HepG2 (cell line): ENCODE results near the gene CCDC142. TPM values are rescaled to one million over a fixed set of nuclear protein-coding genes. Genes with fewer than 3 reads are reported as not detected.
A peak's percentile ranks its signal among the peaks of the same experiment; 100 is the strongest.

Experiments
- AKAP8 ChIP-seq: sonication (generic); formaldehyde crosslinking; IDR thresholded peaks from 2 replicates; pipeline ENCODE4 v1.5.1; 2020; ENCODE audit warnings: mild to moderate bottlenecking, missing genetic modification reagents
- CEBPB ChIP-seq: IDR thresholded peaks from 2 replicates; pipeline ENCODE4 v1.6.1; 2011; ENCODE audit warnings: low read depth, low read length, improper control_type of control experiment, borderline replicate concordance
- CHD2 ChIP-seq: IDR thresholded peaks from 2 replicates; pipeline ENCODE4 v1.6.1; 2011; ENCODE audit warnings: low read depth, low read length, improper control_type of control experiment
- ISL2 ChIP-seq: sonication (generic); formaldehyde crosslinking; IDR thresholded peaks from 2 replicates; pipeline ENCODE4 v1.5.0; 2020; ENCODE audit warnings: missing genetic modification reagents
- KAT8 ChIP-seq: IDR thresholded peaks from 2 replicates; pipeline ENCODE4 v1.6.1; 2016; ENCODE audit warnings: missing genetic modification reagents, missing compliant biosample characterization
- NRL ChIP-seq: sonication (generic); formaldehyde crosslinking; IDR thresholded peaks from 2 replicates; pipeline ENCODE4 v1.5.0; 2020; ENCODE audit warnings: missing genetic modification reagents, mild to moderate bottlenecking, moderate library complexity, borderline replicate concordance
- REXO4 ChIP-seq: sonication (generic); formaldehyde crosslinking; IDR thresholded peaks from 2 replicates; pipeline ENCODE4 v1.8.0; 2022; ENCODE audit warnings: missing genetic modification reagents, mild to moderate bottlenecking, borderline replicate concordance
- SCMH1 ChIP-seq: sonication (generic); formaldehyde crosslinking; IDR thresholded peaks from 2 replicates; pipeline ENCODE4 v1.9.0; 2021; ENCODE audit warnings: missing genetic modification reagents, mild to moderate bottlenecking, borderline replicate concordance
- XBP1 ChIP-seq: sonication (generic); formaldehyde crosslinking; IDR thresholded peaks from 2 replicates; pipeline ENCODE4 v1.5.0; 2020; ENCODE audit warnings: missing genetic modification reagents
- ZFP37 ChIP-seq: sonication (generic); formaldehyde crosslinking; IDR thresholded peaks from 2 replicates; pipeline ENCODE4 v1.4.0; 2020; ENCODE audit warnings: missing genetic modification reagents, borderline replicate concordance
- ZFP41 ChIP-seq: sonication (generic); formaldehyde crosslinking; IDR thresholded peaks from 2 replicates; pipeline ENCODE4 v1.4.0; 2020; ENCODE audit warnings: mild to moderate bottlenecking, missing genetic modification reagents, borderline replicate concordance
- ZNF10 ChIP-seq: sonication (generic); formaldehyde crosslinking; IDR thresholded peaks from 2 replicates; pipeline ENCODE4 v1.4.0; 2020; ENCODE audit warnings: mild to moderate bottlenecking, low read depth, missing genetic modification reagents, borderline replicate concordance
- polyA plus RNA-seq, 8 experiments: library from polyadenylated mRNA; depleted of rRNA in 3 of 8; stranded (reverse) in 7 of 8; unstranded in 1 of 8; fragments of >200 nt; fragmentation: Illumina TruSeq in 4 of 8; extraction: Trizol in 4 of 8; gene quantifications; 2 replicates each; pipeline versions ENCODE4 v1.2.1 to v1.2.3, GENCODE V29; 2011 to 2016; ENCODE audit warnings: low read depth in 4 of 8, missing spikeins in 1 of 8, mixed read lengths in 1 of 8; ENCODE audit not compliant: insufficient read depth in 1 of 8
- total RNA-seq, 5 experiments: library from RNA; depleted of rRNA; stranded (reverse); fragments of >200 nt; fragmentation: Illumina TruSeq; extraction: Trizol; gene quantifications; 2 replicates each; pipeline ENCODE4 v1.2.3, GENCODE V29; 2016; ENCODE audit warnings: low read depth in 1 of 5
- TF ChIP-seq, protein P1 (sequence below): sonication (generic); formaldehyde crosslinking; IDR thresholded peaks from 2 replicates; pipeline ENCODE4 v1.8.1; 2023; ENCODE audit warnings: missing genetic modification reagents, mild to moderate bottlenecking, borderline replicate concordance
- TF ChIP-seq, protein P2 (sequence below): sonication (generic); formaldehyde crosslinking; IDR thresholded peaks from 2 replicates; pipeline ENCODE4 v1.5.0; 2020; ENCODE audit warnings: missing genetic modification reagents, mild to moderate bottlenecking, borderline replicate concordance
- TF ChIP-seq, protein P3 (sequence below): sonication (generic); formaldehyde crosslinking; IDR thresholded peaks from 2 replicates; pipeline ENCODE4 v1.5.1; 2020; ENCODE audit warnings: mild to moderate bottlenecking, moderate library complexity, missing genetic modification reagents

CCDC142 gene
- total and polyA plus RNA-seq, 2 of the 13 experiments (the other 11 are each of a cell fraction or from before 2014, with no cell fraction given): 14.7 to 30.4 TPM

DNA sequence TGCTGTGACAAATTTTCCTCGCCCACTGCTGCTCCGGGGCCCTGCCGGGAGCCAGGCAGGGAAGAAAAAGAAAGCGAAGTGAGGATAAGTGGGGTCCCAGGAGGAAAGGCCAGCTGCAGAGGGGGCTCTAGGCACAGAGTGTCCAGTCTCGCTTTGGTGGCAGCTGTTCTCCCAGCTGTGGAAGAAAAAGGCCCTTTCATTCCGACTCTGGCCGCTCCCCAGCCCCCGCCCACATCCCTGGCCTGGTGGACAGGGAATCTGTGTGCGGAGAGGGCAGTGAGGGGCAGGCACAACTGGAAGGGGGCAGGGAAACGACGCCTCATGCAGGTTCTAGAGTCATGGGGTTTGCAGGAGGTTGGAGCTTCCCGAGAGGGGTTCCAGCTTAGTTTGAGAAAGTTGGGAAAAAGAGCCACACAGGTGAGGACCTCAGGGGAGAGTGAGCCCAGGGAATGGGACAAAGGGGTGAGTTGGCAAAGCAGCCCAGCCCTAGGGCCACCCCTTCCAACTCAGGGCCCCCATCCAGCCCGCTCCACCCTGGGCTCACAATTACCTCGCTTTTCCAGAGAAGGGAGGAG lies 42.9 kb downstream of the CCDC142 start (continued):
- TF ChIP-seq, protein P1, sequence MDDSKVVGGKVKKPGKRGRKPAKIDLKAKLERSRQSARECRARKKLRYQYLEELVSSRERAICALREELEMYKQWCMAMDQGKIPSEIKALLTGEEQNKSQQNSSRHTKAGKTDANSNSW: no peak
- TF ChIP-seq AKAP8 (CRISPR knock-in tag): no peak
- TF ChIP-seq CEBPB: no peak
- TF ChIP-seq REXO4 (CRISPR knock-in tag): no peak
- TF ChIP-seq ISL2 (CRISPR knock-in tag): no peak
- no peak for TF ChIP-seq ZFP41 (CRISPR knock-in tag)
- TF ChIP-seq NRL (CRISPR knock-in tag): no peak
- TF ChIP-seq SCMH1: no peak
- no peak for TF ChIP-seq XBP1 (CRISPR knock-in tag)
- TF ChIP-seq CHD2: 0 out of 2 replicates have a peak, but pooled peaks have one; percentile 35
- TF ChIP-seq, protein P2, sequence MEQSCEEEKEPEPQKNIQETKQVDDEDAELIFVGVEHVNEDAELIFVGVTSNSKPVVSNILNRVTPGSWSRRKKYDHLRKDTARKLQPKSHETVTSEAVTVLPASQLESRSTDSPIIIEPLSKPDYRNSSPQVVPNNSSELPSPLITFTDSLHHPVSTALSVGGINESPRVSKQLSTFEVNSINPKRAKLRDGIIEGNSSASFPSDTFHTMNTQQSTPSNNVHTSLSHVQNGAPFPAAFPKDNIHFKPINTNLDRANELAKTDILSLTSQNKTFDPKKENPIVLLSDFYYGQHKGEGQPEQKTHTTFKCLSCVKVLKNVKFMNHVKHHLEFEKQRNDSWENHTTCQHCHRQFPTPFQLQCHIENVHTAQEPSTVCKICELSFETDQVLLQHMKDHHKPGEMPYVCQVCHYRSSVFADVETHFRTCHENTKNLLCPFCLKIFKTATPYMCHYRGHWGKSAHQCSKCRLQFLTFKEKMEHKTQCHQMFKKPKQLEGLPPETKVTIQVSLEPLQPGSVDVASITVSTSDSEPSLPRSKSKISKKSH (CRISPR knock-in tag): no peak
- TF ChIP-seq ZFP37 (CRISPR knock-in tag): no peak
- TF ChIP-seq KAT8: no peak
- TF ChIP-seq, protein P3, sequence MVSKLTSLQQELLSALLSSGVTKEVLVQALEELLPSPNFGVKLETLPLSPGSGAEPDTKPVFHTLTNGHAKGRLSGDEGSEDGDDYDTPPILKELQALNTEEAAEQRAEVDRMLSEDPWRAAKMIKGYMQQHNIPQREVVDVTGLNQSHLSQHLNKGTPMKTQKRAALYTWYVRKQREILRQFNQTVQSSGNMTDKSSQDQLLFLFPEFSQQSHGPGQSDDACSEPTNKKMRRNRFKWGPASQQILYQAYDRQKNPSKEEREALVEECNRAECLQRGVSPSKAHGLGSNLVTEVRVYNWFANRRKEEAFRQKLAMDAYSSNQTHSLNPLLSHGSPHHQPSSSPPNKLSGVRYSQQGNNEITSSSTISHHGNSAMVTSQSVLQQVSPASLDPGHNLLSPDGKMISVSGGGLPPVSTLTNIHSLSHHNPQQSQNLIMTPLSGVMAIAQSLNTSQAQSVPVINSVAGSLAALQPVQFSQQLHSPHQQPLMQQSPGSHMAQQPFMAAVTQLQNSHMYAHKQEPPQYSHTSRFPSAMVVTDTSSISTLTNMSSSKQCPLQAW (CRISPR knock-in tag): no peak
- no peak for TF ChIP-seq ZNF10 (CRISPR knock-in tag)
